GDM1 (cell line): ENCODE data around the gene CCDC89.

Experiments
- DNase-seq: peaks from one replicate; lab custom pipeline; 2025; lab: John Stamatoyannopoulos, UW

CCDC89 gene

DNA sequence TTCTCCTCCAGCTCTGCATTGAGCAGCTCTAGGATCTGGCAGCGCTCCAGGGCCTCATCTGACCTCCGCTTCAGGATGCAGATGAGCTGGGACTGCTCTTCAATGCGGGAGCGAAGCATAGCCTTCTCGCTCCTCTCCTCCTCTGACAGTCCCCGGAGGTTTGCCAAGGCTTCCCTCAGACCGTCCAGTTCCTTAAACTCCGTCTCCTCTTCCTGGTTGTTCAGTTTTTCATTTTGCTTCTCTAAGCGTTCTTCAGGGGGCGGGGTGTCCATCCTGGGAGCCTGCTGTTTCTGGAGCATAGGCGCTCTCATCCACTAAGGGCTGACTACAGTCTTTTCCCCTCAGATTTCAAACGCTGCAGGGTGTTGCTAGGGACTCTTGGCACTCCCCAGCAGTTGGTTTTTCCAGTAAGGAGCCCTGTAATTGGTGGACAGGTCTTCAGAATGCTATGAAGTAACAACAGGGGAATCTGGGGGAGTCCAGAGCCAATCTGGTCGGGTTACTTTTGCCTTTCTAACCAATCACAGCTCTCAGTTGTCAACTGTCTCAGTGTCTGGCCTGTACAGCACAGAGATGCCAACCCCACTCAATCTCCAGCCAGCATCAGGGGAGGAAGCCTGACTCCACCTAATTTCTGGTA is at the start of gene CCDC89:
Gene CCDC89 (minus strand): TSS at position 376 of the 640 bp plus-strand sequence. CDS start 65 bp downstream, at position 311.
- DNase-seq: no peak

DNA sequence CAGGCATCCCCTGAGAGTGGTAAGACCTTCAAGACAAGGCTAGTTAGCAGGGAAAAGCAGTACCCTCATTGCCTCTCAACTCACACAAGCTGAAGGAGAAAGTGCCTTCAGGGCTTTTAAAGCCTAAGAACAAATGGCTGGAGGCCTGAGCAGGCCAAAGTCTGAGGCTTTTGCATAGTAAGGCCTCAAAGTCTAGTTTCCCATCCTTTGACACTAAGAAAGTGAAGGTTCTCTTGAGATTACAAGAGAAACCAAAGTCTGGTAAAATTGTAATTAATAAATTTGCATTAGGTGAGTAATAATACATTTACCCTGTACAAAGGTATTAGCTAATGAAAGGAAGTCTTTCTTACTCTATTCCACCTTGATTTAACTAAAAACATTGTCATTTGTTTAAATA is 47.0 kb upstream of the CCDC89 start:
- DNase-seq: no peak

DNA sequence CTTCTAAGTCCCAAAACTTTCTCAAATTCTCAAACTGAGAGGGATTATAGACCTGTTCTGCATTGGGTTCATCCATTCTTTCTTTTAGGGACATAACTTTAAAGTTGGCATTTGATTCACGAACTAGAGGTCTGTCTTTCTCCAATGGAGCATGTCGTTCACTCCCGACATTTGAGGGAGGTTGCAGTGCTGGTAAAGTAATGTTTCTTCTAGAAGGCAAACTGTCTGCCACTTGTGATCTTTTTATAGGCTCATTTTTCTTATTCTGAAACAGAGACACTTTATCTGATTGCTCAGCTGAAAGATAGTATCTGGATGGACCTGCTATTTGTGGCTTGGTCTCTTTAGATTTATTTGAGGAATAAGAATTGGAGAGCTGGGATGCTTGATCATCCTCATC is 40.4 kb upstream of the CCDC89 start:
- no peak for DNase-seq

DNA sequence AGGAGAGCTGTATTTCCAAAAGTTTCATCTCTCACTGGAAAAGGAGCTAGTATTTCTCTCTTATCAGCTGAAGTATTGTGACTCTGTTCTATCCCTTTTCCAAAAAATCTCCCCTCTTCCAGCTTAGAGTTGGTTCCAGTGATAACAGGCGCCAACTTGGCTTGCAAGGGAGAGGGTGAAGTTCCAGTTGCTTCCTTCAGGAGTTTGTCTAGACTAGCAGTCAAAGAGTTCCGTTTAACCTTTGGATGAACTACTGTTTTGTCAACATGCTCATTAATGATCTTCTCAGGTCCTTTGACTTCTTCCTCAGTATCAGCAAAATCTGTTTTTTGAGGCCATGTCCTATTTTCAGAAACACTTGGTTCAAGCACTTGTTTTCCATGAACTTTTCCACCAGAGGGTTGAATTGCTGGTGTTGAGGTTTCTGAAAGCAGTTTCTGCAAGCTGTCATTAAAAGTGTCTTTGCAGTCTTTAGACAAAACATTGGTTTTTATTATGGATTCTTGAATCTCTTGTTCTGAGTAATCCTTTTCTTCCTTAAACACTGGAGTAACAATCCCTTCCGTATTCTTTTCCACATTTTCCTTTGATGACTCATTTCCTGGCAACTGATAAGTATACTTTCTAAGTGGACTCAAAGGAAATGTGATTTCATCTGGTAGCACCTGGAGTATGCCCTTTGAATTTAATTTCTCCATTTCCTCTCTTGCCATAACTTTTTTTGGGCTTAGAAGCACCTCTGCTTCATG is 39.7 kb upstream of the CCDC89 start:
- no peak for DNase-seq

DNA sequence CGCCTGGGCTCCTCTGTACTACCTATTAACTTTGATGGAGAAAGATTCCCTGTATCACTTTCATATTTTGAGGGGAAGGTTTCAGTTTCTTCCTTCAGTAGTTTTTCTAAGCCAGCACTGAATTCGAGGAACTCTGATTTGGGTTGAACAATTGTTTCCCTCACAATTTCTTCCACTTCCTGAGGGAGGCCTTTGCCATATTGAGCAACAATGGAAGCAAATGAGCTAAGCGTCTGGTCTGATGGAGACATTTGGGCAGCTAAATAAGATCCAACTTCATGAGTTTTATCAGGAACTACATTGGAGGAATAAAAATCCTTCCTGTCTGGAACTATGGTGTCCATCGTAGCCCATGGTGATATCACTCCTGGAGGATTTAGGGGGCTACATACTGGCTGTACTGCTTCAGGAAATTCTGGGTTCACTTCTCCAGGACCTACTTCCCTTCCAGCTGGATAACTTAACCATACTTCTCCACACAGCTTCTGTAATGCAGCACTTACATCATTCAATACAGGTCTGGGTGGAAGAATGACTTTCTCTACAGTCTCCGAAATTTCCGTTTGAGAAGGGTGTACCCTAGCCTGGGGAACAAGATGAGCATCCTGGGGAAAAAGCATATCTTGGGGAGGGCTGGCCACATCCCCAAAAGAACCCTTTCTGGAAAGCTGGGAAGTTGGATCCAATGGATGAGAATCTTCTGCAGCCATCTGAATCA is 38.9 kb upstream of the CCDC89 start:
- no peak for DNase-seq

DNA sequence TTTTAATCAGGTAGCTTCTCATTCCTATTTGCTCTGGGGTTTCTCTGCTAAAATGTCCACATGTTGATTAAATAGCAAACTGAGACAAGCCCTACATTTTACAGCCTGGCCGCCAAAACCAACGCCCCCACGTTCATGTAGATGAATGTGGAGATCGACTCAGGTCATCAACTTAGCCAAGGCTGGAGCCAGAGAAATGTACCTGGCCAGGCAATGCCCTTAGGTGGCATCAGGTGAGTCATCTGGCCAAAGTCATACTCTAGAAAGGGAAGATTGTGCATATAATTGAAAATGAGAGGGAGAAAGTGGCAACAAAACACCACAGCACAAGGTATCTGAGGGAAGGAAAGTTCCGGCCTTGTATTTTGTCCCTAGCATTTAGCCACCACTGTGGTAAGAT is 37.1 kb upstream of the CCDC89 start:
- no peak for DNase-seq

DNA sequence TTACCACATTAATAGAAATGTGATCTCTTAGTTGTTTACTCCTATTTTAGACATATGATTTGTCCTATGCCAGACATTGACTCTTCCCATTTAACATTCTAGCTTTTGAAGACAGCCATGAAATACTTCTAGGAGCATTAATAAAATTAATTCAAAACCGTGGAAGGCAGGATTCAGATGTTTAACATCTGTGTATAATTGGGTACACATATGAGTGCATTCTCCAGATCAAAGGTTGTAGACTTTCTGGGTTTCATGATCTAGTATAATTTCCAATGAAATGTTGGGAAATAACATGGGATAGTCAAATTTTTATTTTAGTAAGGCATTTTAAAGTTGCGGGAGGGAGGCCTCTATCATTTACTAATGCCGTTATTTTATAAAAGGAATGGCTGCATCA is 35.2 kb upstream of the CCDC89 start:
- DNase-seq: no peak

DNA sequence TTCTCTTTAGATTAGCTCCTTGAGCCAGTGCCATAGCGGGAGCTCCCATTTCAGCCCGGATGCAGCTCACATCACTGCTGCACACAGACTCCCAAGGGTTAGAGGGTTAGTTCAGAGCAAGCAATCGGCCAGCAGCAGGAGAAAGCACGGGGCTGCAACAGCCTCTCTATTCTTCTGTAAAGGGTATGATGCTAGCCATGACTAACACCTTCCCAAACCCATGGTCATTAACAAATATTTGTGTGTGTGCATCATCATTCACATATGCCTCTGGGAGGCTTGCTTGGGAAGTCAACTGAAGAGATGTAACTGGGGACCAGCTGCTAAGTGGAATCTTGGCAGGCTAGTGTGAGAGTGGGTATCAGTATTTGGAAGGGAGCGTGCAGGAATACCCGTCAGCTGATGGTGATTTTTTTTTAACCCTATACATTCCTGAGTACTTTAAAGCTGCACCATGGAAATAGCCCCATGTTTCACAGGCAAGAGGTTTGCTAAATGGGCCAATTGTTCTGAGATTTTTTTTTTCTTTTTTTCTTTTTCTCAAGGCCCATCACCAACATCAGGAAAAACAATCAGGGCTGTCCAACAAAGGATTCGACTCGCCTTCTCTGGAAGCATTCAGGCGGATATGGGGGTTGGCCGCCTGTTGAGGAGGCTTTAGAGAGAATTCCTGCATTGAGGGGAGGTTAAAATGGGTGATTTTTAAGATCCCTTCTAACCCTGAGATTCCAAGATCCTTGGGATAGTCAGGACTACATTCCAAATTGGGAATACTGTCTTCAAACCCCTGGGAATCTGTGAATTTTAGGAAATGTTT is 33.2 kb upstream of the CCDC89 start:
- DNase-seq: no peak

DNA sequence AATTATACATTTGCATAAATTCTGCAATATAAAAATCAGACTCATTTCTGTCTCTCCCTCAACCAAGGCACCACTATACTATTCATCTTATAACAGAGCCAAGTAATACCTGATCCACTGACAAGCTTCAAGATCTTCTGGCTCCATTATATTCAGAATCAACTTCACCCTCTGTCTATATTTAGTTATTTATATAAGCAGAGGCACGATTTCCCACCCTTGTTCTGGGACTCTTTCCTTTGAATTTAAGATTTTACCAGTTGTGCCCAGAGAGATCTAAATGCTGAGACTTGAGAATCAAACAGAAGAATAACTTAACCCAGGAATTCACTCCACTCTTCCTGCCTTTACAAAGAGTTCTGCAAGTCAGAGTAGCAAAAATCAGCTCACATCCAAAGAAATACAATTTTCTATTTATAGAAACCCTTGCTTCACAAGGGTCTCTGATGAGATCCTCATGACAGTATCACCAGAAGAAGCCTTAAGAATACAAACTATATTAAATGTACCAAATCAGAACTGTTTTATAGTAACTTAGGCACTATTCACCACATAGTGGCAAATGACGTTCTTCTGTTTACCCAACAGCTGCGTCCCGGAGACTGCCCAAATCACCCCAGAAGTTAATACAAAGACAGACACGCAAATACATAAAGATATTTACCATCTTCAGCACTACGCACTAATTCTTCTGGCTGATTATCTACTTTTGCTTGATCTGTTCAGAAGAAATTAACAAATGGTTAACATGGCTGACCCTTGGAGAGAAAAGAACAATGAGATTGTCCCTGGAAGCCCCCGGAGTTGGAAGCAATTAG is 32.3 kb upstream of the CCDC89 start:
- no peak for DNase-seq

DNA sequence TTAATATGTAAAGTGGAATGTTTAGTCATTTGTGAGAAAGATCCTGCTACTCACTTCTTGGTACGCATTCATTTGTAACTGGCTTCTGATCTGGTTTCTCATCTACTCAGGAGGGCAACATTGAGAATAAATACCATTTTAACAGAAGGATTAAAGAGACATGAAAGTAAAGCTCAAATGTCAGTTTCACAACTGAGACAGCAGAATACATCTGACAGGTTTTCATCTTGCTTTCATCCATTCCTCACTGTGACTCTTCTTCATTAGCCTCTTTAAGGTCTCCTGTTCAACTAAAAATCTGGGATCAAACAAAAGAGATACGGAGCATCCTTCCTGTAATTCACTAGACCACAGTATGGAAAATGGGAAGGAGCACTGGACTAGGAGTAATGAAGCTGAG is 31.4 kb upstream of the CCDC89 start:
- DNase-seq: no peak

DNA sequence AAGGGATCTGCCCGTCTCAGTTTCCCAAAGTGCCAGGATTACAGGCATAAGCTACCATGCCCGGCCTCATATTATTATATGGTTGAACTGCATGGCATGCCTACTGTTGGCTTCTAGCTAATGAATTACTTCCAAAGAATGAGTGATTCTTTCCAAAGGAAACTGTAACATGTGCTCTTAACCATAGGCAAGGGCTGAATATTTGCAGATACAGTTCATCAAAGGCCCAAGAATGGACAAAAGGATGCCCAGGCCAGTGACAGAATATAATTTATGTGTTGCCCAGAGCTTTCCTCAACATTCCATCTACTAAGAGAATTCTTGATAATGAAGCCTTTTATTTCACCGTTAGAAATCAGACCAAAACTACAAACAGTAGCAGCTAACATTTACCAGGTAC is 27.0 kb upstream of the CCDC89 start:
- no peak for DNase-seq

DNA sequence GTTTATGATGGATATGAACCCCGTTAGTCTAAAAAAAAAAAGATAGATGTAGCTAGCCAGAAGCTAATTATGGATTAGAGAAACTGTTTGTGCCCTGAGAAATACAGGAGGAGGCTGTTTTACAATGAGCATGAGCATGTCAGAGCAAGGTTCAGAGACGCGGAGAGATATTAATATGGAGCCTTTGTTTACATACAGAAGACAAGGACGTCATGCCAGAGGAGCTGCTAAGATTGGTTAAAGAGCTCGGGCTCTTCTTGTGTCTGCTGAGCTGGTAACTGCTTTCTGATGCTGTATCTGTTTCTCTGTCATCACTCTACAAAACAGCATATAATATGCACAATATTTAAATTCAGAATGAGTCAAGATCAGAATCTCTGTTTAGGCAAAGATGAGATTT is 24.9 kb upstream of the CCDC89 start:
- no peak for DNase-seq

DNA sequence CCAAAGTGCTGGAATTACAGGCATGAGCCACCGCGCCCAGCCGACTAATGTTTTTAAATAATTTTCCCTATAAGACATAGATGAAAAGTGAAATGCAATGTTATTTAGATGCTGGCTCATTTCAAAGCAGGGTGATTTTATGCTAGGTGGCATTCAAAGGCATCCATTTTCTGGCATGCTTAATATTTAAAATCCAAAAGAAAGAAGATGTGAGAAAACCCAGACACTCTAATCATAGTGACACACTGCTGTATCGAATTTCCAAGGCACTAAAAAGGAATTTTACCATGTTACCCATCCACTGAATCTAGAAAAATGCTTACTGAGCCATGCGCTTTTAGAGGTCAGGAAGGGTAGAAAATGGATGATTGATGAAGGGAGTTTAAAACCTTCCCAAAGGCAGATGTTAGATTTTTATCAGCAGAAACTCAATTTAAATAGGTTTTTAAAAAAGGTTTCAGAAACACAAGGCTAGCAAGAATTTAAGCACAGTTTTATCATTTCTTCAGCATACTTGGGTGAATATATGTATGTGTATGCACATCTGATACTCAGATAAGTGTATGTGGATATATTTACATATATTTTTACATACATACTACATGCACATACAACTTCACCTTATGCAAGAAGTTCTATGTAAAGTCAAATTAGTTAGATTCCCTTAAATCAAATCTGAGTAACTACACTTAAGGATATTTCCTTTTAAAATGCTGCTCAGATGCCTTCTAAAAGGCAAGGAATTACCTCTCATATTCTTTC is 24.1 kb upstream of the CCDC89 start:
- no peak for DNase-seq

DNA sequence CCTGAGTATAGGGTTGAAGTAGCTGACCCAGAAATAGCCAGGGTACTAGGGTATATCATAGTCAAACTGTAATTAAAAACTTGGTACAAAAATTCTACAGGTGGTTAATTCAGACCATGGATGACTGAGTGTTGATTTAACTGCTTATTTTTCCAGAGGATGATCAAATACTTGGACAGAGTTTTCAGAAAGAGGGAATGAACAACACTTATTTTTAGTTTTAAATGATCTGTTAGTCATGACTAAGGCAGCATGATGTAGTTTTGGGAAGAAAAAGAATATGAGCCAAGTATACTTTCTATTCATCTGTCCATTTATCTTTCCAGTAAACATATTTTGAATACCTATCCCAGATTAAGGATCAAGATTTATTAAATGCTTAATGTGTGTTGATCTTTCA is 19.8 kb upstream of the CCDC89 start:
- DNase-seq: no peak

DNA sequence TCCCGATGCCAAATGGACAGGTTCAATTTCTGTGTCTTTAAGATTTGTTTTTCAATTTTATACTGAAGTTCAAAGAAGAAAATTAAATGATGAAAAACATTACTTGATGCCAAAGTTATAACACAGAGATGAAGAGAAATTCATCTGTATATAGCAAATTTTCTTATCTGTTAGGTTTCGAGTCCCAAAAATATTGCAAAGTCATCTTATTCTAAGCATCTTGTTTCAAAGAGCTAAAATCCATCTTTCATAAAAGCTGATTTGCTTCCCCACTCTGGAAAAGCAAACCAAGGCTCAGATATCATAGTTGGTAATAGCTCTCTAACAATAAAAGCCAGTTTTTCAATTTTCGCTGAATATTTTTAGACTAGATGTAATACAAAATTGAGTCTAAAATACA is 19.0 kb upstream of the CCDC89 start:
- DNase-seq: no peak

DNA sequence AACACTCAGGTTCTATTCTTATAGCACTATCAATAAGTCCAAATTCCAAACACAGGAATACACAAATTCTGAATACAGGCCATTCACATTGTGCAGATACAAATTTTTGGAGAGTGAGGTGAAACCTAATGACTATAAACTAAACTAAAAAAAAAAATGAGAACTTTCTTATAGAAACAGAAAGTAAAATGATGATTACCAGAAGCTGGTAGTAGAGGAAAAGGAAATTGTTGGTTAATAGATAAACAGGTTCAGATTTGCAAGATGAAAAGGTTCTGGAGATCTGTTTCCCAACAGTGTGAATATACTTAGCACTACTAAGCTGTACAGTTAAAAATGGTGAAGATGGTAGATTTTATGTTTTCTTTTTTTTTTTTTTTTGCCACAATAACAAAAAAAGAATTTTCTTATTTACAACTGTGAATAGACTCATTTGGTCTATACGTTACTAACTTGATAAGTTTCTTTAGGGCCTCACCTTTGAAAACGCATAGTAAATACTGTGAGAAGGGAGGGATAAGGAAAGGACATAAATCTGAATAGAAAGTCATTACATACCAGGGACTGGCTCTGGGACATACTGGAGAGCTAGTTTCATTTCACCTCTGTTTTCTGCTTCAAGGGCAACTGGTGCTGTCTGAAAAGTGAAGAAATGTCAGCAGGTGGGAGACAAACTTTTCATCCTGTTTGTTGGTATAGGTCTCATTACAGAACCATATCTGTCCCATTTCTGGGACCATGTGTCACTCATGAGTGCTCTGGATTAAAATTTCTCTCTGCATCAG is 14.2 kb upstream of the CCDC89 start:
- DNase-seq: no peak

DNA sequence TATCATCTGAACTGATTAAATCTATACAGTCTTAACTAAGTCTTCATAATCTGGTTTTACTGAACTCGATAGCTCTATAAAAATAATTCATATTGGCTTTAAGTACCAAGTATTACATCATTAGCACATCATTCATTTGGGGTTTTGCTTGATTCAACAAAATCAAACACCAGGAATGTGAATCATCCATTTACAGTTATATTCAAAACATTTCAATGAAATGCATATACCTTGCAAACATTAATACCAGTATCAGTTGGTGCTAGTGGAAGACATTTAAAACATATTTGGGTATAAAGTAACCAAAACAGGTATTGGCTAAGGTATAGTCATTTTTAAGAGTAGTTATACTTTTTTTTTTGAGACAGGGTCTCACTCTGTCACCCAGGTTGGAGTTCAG is 12.2 kb upstream of the CCDC89 start:
- DNase-seq: no peak

DNA sequence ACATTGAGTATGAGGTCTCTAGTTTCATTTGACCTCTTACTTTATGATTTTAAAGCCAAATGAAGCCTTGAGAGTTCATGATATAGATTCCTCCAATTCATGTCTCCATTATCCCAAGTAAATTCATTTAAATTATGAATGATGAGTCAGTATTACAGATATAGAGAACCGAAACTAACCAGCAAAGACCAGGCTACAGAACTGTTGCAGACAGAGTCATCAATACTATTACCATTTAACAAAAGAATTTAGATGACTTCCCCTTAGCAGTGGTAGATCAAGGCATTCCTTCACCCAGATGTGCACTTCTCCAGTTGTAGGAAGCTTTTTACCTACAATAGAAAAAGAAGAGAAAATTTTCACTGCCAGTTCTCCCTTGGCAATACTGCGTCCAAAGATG is 11.8 kb upstream of the CCDC89 start:
- no peak for DNase-seq

DNA sequence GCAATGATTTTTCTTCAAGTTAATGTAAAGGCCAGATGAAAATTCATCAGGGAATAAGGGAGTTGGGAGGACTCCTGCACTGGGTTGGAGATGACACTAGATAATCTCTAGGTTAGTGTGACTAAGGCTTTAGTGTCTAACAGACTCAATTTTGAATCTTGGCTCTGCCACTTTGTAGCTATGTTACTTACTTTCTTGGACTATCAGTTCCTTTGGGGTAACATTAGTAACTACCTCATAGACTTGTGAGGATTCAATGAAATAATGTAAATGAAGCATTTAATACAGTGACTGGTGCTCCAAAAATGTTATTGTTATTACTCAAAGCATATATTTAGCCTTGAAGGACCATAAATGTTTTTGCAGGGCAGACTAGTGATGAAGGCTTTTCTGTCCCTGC is 9.6 kb upstream of the CCDC89 start:
- DNase-seq: no peak

DNA sequence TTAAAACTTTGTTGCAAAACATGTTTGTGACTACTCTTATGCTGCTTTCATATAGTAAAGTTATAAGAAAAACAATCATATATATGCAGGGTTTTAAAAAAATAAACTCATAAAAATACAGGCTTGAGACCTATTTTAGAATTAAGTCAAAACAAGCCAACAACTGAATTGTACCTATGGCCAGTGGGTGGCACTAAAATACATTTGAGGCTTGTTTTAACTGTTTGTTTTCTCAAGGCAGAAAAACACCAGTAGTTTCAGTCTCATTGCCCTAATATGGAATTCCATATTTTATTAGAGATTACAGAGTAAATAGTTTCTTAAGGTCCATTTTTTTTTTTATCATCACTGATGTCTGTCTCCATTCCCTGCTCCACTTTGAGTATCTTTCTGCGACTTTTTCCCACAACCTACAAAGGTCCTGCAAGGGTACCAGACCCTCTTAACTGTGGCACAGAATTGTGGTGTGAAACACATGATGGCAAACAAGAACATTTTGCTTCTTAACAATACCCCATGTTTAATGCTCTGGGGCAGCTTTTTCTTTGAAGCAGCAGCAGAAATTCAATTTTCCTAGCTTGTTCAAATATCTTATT is 8.5 kb upstream of the CCDC89 start:
- DNase-seq: no peak
